Heart left ventricle (tissue), 16 donors: Measurements from ENCODE around the gene TMEM119. TPM values are rescaled to one million over a fixed set of nuclear protein-coding genes. Genes with fewer than 3 reads are reported as not detected.

Source experiments
- ATAC-seq, 4 donors: fragments of 200-7000 bp; cut with Tn5 transposase; one replicate each; pipeline ENCODE4 v1.9.1; 2020 to 2022; ENCODE audit warnings: moderate library complexity in 4 of 4, mild to moderate bottlenecking in 3 of 4, moderate number of reproducible peaks in 1 of 4
- DNase-seq, 5 donors: peaks; one replicate each; pipeline ENCODE4 v3.0.0-alpha.2; 2020
- H3K27ac ChIP-seq, 12 donors: fragments of 200-600 bp; sonication (generic) in 4 of 12; one replicate each; pipeline versions ENCODE4 v1.5.0 to v1.8.0; 2016 to 2022; ENCODE audit warnings: mild to moderate bottlenecking in 2 of 12
- H3K27me3 ChIP-seq, 9 donors: fragments of 200-600 bp; sonication (generic) in 2 of 9; one replicate each; pipeline versions ENCODE4 v1.5.1 to v1.8.0; 2016 to 2022; ENCODE audit warnings: mild to moderate bottlenecking in 3 of 9
- H3K36me3 ChIP-seq, 9 donors: fragments of 200-600 bp; sonication (generic) in 2 of 9; one replicate each; pipeline versions ENCODE4 v1.5.0 to v1.8.0; 2018 to 2022; ENCODE audit warnings: mild to moderate bottlenecking in 2 of 9
- H3K4me1 ChIP-seq, 12 donors: fragments of 200-600 bp; sonication (generic) in 4 of 12; one replicate each; pipeline versions ENCODE4 v1.5.0 to v1.8.0; 2016 to 2022; ENCODE audit warnings: mild to moderate bottlenecking in 3 of 12
- H3K4me3 ChIP-seq, 12 donors: fragments of 200-600 bp; sonication (generic) in 4 of 12; one replicate each; pipeline versions ENCODE4 v1.5.0 to v1.8.0; 2017 to 2022; ENCODE audit warnings: mild to moderate bottlenecking in 9 of 12, moderate library complexity in 4 of 12
- H3K9me3 ChIP-seq, 12 donors: fragments of 200-600 bp; sonication (generic) in 4 of 12; one replicate each; pipeline versions ENCODE4 v1.5.0 to v1.8.0; 2016 to 2022; ENCODE audit warnings: mild to moderate bottlenecking in 1 of 12
- POLR2A ChIP-seq, 2 donors: fragments of 450-650 bp; IDR thresholded peaks; one replicate each; pipeline ENCODE4 v1.6.1; 2017; ENCODE audit warnings: antibody characterized with exemption in 2 of 2, mild to moderate bottlenecking in 2 of 2, moderate library complexity in 2 of 2
- WGBS, 4 donors: extraction: QIAGEN DNeasy Blood & Tissue Kit in 2 of 4; methylation state at CpG; one replicate each; pipeline versions ENCODE4 v1.1.5 to v1.1.7; 2013 to 2018; 5-methylcytosine and 5-hydroxymethylcytosine counted together
- intact Hi-C, 10 donors: fragments of 100-400 bp; cut with DNase I; formaldehyde crosslinking; loops; one replicate each; pipeline versions ENCODE4 v1.11.1 to v1.14.2; 2022
- polyA plus RNA-seq, 2 donors: library from polyadenylated mRNA; stranded (reverse); fragments of 200-250 nt; gene quantifications; one replicate each; pipeline ENCODE4 v1.2.3, GENCODE V29; 2013
- total RNA-seq, 9 donors: library from RNA; depleted of rRNA in 2 of 9; stranded (reverse); fragments of >200 nt in 2 of 9; fragmentation: NEBNext Ultra II Directional in 3 of 9; extraction: Animal tissue kit (Norgen Biotek cat#: 25700) in 3 of 9; gene quantifications; one replicate each; pipeline versions ENCODE4 v1.1.0 to v1.2.4, GENCODE V29; 2016 to 2023
- TF ChIP-seq, protein P1 (sequence below), 12 donors: fragments of 200-600 bp; sonication (generic) in 4 of 12; IDR thresholded peaks; one replicate each; pipeline versions ENCODE4 v1.5.0 to v1.8.0; 2018 to 2022; ENCODE audit warnings: antibody characterized with exemption in 12 of 12, mild to moderate bottlenecking in 5 of 12
- donor health status: ischemic (EF 13 %, LVEDD 7.1; RV severe dilation, severe dysfunction).
- donor health status: healthy with polysubstance abuse.
- donor health status: DM: no; HTN: yes; CAD: no.
- donor health status: DM: no; HTN: no; CAD: no.
- donor health status: ischemic (EF 25% LVEDD 6.9; RV normal size, moderate dysfunction).
- donor health status: ischemic (EF 25% LVEDD 5.7; RV mildly dilated, moderate dysfunction).
- donor health status: healthy.
- donor health status: DM: yes; HTN: yes; CAD: no.
- donor health status: ischemic (EF 35%, LVEDD 5.7; RV mildly dilated, moderate dysfunction).
- donor health status: nonischemic (EF 11% LVEDD 7.7; RV severe dilation, severe dysfunction).
- donor health status: DM: yes; HTN: yes; CAD: no.
- donor health status: PGD.
- donor health status: ischemic (EF 29% LVEDD 5.4; RV normal size, mild dysfunction).
- donor health status: nonischemic (EF 23%, LVEDD 6.1; RV moderate dilation, normal function).

The TMEM119 gene
- total and polyA plus RNA-seq, 11 donors = 0.19 to 11.0 (median 2.2) TPM

DNA sequence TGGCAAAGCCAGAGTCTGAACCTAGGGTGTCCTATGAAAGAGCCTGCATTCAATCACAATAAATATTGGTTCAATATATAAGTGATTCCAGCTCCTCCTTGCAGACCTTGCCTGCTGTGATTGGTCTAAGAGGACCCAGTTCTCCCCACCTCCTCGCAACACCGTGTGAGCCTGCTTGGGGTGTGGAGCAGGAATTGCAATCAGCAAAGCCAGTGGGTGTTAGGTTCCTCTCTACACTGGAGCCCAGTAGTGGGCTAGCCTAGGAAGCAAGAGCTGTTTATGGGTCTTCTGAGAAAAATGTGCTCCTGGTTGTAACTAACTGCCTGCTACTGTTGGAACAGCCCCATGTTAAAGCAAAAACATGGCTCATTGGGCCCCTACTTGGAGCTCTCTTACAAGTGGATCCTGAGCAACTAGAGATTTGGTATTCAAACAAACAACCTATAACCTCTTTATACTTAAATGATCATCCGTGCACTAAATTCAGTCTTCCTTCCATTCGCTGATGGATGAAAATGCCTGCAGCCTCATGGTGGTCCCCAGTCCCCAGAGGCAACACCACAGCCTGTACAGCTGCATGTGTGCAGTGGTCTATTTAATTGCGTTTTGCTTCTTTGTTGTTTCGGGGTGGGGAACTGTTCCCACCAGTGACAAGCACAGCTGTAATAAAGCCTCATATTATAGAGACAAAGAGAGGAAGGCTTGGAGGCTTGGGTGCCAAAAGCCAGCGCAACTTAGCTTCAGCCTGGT, 39.5 kb upstream of the TMEM119 start:
- peak overlapping the region in 1 of 12 donors; percentile 21 for H3K4me3 ChIP-seq
- H3K4me1 ChIP-seq = peaks cover 0 to 70% (median 32%) of the 10 kb centered on the region in 12 donors
- no peak for TF ChIP-seq POLR2A (IDR thresholded peaks at IDR 0.05)
- TF ChIP-seq, protein P1, sequence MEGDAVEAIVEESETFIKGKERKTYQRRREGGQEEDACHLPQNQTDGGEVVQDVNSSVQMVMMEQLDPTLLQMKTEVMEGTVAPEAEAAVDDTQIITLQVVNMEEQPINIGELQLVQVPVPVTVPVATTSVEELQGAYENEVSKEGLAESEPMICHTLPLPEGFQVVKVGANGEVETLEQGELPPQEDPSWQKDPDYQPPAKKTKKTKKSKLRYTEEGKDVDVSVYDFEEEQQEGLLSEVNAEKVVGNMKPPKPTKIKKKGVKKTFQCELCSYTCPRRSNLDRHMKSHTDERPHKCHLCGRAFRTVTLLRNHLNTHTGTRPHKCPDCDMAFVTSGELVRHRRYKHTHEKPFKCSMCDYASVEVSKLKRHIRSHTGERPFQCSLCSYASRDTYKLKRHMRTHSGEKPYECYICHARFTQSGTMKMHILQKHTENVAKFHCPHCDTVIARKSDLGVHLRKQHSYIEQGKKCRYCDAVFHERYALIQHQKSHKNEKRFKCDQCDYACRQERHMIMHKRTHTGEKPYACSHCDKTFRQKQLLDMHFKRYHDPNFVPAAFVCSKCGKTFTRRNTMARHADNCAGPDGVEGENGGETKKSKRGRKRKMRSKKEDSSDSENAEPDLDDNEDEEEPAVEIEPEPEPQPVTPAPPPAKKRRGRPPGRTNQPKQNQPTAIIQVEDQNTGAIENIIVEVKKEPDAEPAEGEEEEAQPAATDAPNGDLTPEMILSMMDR (IDR thresholded peaks at IDR 0.05) = no peak
- no peak for ATAC-seq
- 62 to 72% (median 65%) methylated on average over 7 of the region's 7 CpGs for WGBS, 4 donors
- H3K36me3 ChIP-seq = no peaks in the 10 kb centered on the region
- no peaks in the 10 kb centered on the region for H3K27me3 ChIP-seq
- H3K9me3 ChIP-seq = no peaks in the 10 kb centered on the region
- peak overlapping the region in 8 of 12 donors; percentile 41 to 75 (median 67) for H3K27ac ChIP-seq
- intact Hi-C loops = no loop called here
- peak in 1 of 5 donors; percentile 10 for DNase-seq

DNA sequence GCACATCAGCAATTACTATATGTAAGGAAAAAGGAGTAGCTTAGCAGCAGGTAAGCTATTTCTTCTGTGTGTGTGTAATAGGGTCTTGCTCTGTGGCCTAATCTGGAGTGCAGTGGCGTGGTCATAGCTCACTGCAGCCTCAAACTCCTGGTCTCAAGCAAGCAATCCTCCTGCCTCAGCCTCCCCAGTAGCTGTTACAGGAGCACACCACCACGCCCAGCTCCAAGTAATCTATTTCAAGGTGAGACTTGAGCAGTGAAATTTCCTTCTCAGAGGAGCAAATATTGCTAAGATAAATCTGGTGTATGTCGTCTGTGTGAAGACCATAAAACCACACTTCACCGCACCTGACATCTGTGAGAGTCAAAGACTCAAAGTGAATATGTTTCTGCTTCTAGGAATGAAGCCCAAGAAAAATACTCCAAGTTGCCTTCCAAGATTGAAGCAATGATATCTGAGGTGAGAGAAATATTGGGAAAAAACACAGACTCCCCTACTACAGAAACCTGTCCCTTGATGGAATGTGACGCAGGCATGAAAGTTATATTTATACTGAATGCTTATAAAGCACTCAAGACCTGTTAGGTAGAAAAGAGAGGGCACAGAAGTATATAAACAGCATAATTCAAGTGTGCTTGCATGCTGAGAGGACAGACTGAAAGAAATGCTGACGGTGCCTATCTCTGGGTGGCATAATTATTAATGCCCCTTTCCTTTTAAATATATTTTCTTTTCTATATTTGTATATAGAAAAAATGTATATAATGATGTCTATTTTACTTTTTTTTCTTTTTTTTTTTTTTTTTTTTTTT, 38.3 kb upstream of the TMEM119 start:
- peaks cover 0 to 64% (median 25%) of the 10 kb centered on the region in 12 donors for H3K4me1 ChIP-seq
- WGBS, 4 donors = 73 to 88% (median 81%) methylated on average over 6 of the region's 6 CpGs
- H3K27me3 ChIP-seq = no peaks in the 10 kb centered on the region
- intact Hi-C loops = no loop called here
- DNase-seq (peak in 1 of 5 donors; percentile 4), ATAC-seq (no peak)
- TF ChIP-seq, protein P1 (IDR thresholded peaks at IDR 0.05) = no peak
- no peak for TF ChIP-seq POLR2A (IDR thresholded peaks at IDR 0.05)
- H3K27ac ChIP-seq = peak overlapping the region in 2 of 12 donors; percentile 6 to 95
- H3K4me3 ChIP-seq = peak overlapping the region in 1 of 12 donors; percentile 64
- no peaks in the 10 kb centered on the region for H3K9me3 ChIP-seq
- H3K36me3 ChIP-seq = no peaks in the 10 kb centered on the region

DNA sequence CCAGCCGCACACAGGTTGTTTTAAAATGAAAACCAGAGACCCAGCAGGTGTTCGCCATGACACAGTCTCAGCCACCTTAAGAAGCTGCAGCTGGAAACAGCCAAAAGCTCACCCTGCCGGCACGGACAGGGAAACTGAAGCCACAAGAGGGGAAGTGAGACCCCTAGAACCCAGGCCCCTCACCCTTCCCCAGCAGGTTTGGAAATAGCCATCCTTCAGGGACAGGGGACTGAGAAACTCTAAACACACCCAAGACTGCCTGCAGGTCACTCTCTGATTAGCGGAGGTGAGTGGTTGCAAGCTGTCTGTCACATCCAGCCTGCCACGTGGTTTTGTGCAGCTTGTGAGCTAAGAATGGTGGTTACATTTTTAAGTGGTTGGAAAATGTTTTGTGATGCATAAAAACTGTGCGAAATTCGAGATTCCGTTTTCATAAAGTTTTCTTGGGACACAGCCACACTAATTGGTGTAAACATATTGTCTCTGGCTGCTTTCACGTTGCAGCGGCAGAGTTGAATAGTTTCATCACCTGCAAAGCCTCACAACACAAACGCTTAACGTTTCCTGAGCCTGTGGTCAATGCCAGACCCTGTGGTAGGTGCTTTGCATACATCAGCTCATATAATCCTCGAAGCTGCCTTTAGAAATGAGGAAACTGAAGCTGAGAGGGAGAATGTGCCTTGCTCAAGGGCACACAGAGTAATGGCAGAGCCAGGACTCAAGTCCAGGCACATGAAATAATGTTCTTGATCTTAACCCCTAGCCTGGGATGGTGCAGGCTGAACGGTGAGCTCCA, 37.5 kb upstream of the TMEM119 start:
- ATAC-seq (peak in 1 of 4 donors; percentile 21), DNase-seq (peak in 1 of 5 donors; percentile 19)
- peak overlapping the region in 1 of 12 donors; percentile 64 for H3K4me3 ChIP-seq
- 42 to 67% (median 53%) methylated on average over 15 of the region's 15 CpGs for WGBS, 4 donors
- no peaks in the 10 kb centered on the region for H3K36me3 ChIP-seq
- intact Hi-C loops = no loop called here
- no peaks in the 10 kb centered on the region for H3K9me3 ChIP-seq
- no peaks in the 10 kb centered on the region for H3K27me3 ChIP-seq
- peaks cover 0 to 64% (median 22%) of the 10 kb centered on the region in 12 donors for H3K4me1 ChIP-seq
- H3K27ac ChIP-seq = peak overlapping the region in 2 of 12 donors; percentile 6 to 95
- TF ChIP-seq, protein P1 (IDR thresholded peaks at IDR 0.05) = no peak
- TF ChIP-seq POLR2A (IDR thresholded peaks at IDR 0.05) = no peak
